CD14-positive monocyte (primary cell): ENCODE measurements around the gene OR6C68. TPM values are rescaled to one million over a fixed set of nuclear protein-coding genes. Genes with fewer than 3 reads are reported as not detected.
"Not testable (repeated sequence)": the region's sequence is repeated elsewhere in the genome, so short reads cannot be mapped to it uniquely, and the experiment has no call there.

ENCODE experiments used
- DNase-seq, 3 donors: peaks; one replicate each; pipeline ENCODE4 v3.0.0-alpha.2; 2011 to 2022
- H2AFZ ChIP-seq: 2 replicates; pipeline ENCODE4 v1.6.0; 2012; ENCODE audit warnings: mild to moderate bottlenecking, low read depth, low read length, inconsistent platforms; ENCODE audit not compliant: insufficient read depth, poor library complexity, severe bottlenecking
- H3K27ac ChIP-seq, 2 donors: 1 replicate in 1 of 2; 2 replicates in 1 of 2; pipeline ENCODE4 v1.5.1; 2012 to 2013; ENCODE audit warnings: low read length in 2 of 2, control low read depth in 1 of 2, inconsistent platforms in 1 of 2, low read depth in 1 of 2, mild to moderate bottlenecking in 1 of 2
- H3K27me3 ChIP-seq, 2 donors: one replicate each; pipeline versions ENCODE4 v1.6.0 to v1.6.1; 2011 to 2013; ENCODE audit warnings: low read length in 2 of 2; ENCODE audit not compliant: control insufficient read depth in 2 of 2, insufficient read depth in 2 of 2
- H3K36me3 ChIP-seq, 2 donors: replicated peaks in 1 of 2; 1 replicate in 1 of 2; 2 replicates in 1 of 2; pipeline versions ENCODE4 v1.5.1 to v1.6.1; 2012 to 2013; ENCODE audit warnings: low read length in 2 of 2, control low read depth in 1 of 2, inconsistent platforms in 1 of 2, mild to moderate bottlenecking in 1 of 2; ENCODE audit not compliant: insufficient read depth in 2 of 2, control insufficient read depth in 1 of 2
- H3K4me1 ChIP-seq, 2 donors: 1 replicate in 1 of 2; 2 replicates in 1 of 2; pipeline versions ENCODE4 v1.5.1 to v1.6.1; 2012 to 2013; ENCODE audit warnings: low read length in 2 of 2, control low read depth in 1 of 2, inconsistent platforms in 1 of 2, mild to moderate bottlenecking in 1 of 2, moderate library complexity in 1 of 2; ENCODE audit not compliant: insufficient read depth in 2 of 2, control insufficient read depth in 1 of 2
- H3K4me2 ChIP-seq: replicated peaks from 2 replicates; pipeline ENCODE3; 2012; ENCODE audit warnings: low read length, moderate library complexity, mild to moderate bottlenecking; ENCODE audit not compliant: poor library complexity, severe bottlenecking; ENCODE audit errors: extremely low read depth
- H3K4me3 ChIP-seq, 3 experiments: fragments of 200-600 bp in 1 of 3; sonication (generic) in 1 of 3; replicated peaks in 1 of 3; 1 replicate in 2 of 3; 2 replicates in 1 of 3; pipeline ENCODE4 v1.5.1; 2011 to 2013; ENCODE audit warnings: low read length in 3 of 3, mild to moderate bottlenecking in 3 of 3, control low read depth in 2 of 3, low read depth in 2 of 3, inconsistent platforms in 1 of 3, moderate library complexity in 1 of 3
- H3K79me2 ChIP-seq: 2 replicates; pipeline ENCODE4 v1.6.0; 2012; ENCODE audit warnings: mild to moderate bottlenecking, control low read depth, inconsistent platforms, low read length, moderate library complexity; ENCODE audit not compliant: insufficient read depth
- H3K9ac ChIP-seq: 2 replicates; pipeline ENCODE4 v1.6.0; 2017; ENCODE audit warnings: low read length, mild to moderate bottlenecking; ENCODE audit not compliant: insufficient read depth, poor library complexity, severe bottlenecking
- H3K9me3 ChIP-seq, 2 donors: replicated peaks in 1 of 2; 1 replicate in 1 of 2; 2 replicates in 1 of 2; pipeline versions ENCODE4 v1.5.1 to v1.6.1; 2012 to 2013; ENCODE audit warnings: low read length in 2 of 2, control low read depth in 1 of 2; ENCODE audit not compliant: control insufficient read depth in 1 of 2, insufficient read depth in 1 of 2
- H4K20me1 ChIP-seq: 2 replicates; pipeline ENCODE4 v1.6.0; 2012; ENCODE audit warnings: mild to moderate bottlenecking, low read length, control low read depth, moderate library complexity; ENCODE audit not compliant: insufficient read depth
- H3K27ac Mint-ChIP-seq, 7 donors: one replicate each; pipeline ENCODE4 v1.8.0; 2020; ENCODE audit warnings: mild to moderate bottlenecking in 7 of 7, mixed read lengths in 7 of 7, moderate library complexity in 6 of 7, inconsistent platforms in 2 of 7
- H3K27me3 Mint-ChIP-seq, 3 donors: one replicate each; pipeline ENCODE4 v1.8.0; 2021 to 2022; ENCODE audit warnings: low read depth in 3 of 3, mild to moderate bottlenecking in 3 of 3, mixed read lengths in 3 of 3, moderate library complexity in 3 of 3, inconsistent platforms in 1 of 3
- H3K36me3 Mint-ChIP-seq, 2 donors: one replicate each; pipeline ENCODE4 v1.8.0; 2020; ENCODE audit warnings: mixed read lengths in 2 of 2, inconsistent platforms in 1 of 2, mild to moderate bottlenecking in 1 of 2
- H3K4me1 Mint-ChIP-seq: one replicate; pipeline ENCODE4 v1.8.0; 2020; ENCODE audit warnings: mild to moderate bottlenecking, mixed read lengths
- H3K4me3 Mint-ChIP-seq, 2 donors: one replicate each; pipeline ENCODE4 v1.8.0; 2020; ENCODE audit warnings: mild to moderate bottlenecking in 2 of 2, mixed read lengths in 2 of 2, moderate library complexity in 1 of 2
- H3K9me3 Mint-ChIP-seq, 7 donors: one replicate each; pipeline ENCODE4 v1.8.0; 2020 to 2022; ENCODE audit warnings: mixed read lengths in 7 of 7, mild to moderate bottlenecking in 6 of 7, moderate library complexity in 6 of 7, inconsistent platforms in 2 of 7
- WGBS: methylation state at CpG from one replicate; pipeline ENCODE4 v1.1.5; 2013; ENCODE audit warnings: missing lambda C conversion rate; ENCODE audit not compliant: insufficient coverage; 5-methylcytosine and 5-hydroxymethylcytosine counted together
- intact Hi-C, 2 donors: fragments of 100-400 bp; cut with micrococcal nuclease; formaldehyde crosslinking; loops; one replicate each; pipeline versions ENCODE4 v1.15.0 to v1.15.1; 2023
- polyA plus RNA-seq, 3 donors: library from polyadenylated mRNA; depleted of rRNA in 1 of 3; unstranded in 2 of 3; stranded (reverse) in 1 of 3; fragments of 300-500 nt in 2 of 3; fragments of >200 nt in 1 of 3; fragmentation: Illumina TruSeq in 2 of 3; gene quantifications; 1 replicate in 2 of 3; 2 replicates in 1 of 3; pipeline ENCODE4 v1.2.3, GENCODE V29; 2012 to 2021
- TF ChIP-seq, protein P1 (sequence below): fragments of 200-600 bp; IDR thresholded peaks from one replicate; pipeline ENCODE4 v1.8.0; 2022; ENCODE audit warnings: antibody characterized with exemption, mild to moderate bottlenecking

OR6C68 gene
- polyA plus RNA-seq, 3 donors: not detected

DNA sequence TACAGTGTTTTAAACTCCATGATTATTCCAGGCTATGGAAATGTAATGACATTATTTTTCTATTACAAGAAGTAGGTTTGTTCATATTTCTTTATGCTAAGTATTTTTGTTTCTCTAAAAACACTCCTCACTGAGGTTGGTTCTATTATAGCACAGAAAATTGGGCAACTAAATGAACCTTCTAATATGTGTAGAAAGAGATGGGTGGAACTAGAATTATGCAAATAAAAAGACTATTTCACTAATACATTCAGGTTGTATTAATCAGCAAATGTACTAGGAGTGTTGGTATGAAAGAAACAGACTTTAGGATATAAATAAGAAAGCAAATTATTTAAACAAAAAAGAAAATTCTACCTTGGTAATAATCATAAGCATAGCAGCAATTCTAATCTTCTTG, 43.4 kb upstream of the OR6C68 start:
- no peaks in the 10 kb centered on the region for H4K20me1 ChIP-seq
- Mint-ChIP-seq H3K27ac (no peak overlapping the region), H3K4me1 (peaks cover 22% of the 10 kb centered on the region), H3K4me3 (no peak overlapping the region), H3K9me3 (peaks cover 0 to 3% (median 0%) of the 10 kb centered on the region in 7 donors), H3K36me3 (no peaks in the 10 kb centered on the region), H3K27me3 (peaks cover 0 to 2% (median 2%) of the 10 kb centered on the region in 3 donors)
- H3K4me1 ChIP-seq: peaks cover 15 to 16% of the 10 kb centered on the region in 2 donors
- H3K4me2 ChIP-seq: no peak overlapping the region
- intact Hi-C loops: no loop called here
- H3K36me3 ChIP-seq: no peaks in the 10 kb centered on the region
- H2AFZ ChIP-seq: no peak overlapping the region
- no peaks in the 10 kb centered on the region for H3K79me2 ChIP-seq
- no peak overlapping the region for H3K4me3 ChIP-seq
- peaks cover 4 to 6% of the 10 kb centered on the region in 2 donors for H3K27me3 ChIP-seq
- no peak for DNase-seq
- TF ChIP-seq, protein P1, sequence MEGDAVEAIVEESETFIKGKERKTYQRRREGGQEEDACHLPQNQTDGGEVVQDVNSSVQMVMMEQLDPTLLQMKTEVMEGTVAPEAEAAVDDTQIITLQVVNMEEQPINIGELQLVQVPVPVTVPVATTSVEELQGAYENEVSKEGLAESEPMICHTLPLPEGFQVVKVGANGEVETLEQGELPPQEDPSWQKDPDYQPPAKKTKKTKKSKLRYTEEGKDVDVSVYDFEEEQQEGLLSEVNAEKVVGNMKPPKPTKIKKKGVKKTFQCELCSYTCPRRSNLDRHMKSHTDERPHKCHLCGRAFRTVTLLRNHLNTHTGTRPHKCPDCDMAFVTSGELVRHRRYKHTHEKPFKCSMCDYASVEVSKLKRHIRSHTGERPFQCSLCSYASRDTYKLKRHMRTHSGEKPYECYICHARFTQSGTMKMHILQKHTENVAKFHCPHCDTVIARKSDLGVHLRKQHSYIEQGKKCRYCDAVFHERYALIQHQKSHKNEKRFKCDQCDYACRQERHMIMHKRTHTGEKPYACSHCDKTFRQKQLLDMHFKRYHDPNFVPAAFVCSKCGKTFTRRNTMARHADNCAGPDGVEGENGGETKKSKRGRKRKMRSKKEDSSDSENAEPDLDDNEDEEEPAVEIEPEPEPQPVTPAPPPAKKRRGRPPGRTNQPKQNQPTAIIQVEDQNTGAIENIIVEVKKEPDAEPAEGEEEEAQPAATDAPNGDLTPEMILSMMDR: no peak
- no peak overlapping the region for H3K9ac ChIP-seq
- H3K27ac ChIP-seq: no peak overlapping the region
- no peaks in the 10 kb centered on the region for H3K9me3 ChIP-seq

DNA sequence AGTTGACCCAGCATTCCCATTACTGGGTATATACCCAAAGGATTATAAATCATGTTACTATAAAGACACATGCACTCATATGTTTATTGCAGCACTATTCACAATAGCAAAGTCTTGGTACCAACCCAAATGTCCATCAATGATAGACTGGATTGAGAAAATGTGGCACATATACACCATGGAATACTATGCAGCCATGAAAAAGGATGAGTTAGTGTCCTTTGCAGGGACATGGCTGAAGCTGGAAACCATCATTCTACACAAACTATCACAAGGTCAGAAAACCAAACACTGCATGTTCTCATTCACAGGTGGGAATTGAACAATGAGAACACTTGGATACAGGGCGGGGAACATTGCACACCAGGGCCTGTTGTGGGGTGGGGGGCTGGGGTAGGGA, 27.3 kb upstream of the OR6C68 start:
- H3K27ac Mint-ChIP-seq, intact Hi-C loops, DNase-seq: not testable (repeated sequence)

More for the DNA sequence above, 27.3 kb upstream of the OR6C68 start:
- not testable (repeated sequence) for H3K4me3 ChIP-seq, H4K20me1 ChIP-seq, H3K4me2 ChIP-seq, H3K36me3 ChIP-seq, H3K27me3 ChIP-seq, H3K27me3 Mint-ChIP-seq, H3K4me3 Mint-ChIP-seq, H3K36me3 Mint-ChIP-seq, H3K9me3 ChIP-seq, H3K79me2 ChIP-seq, H3K27ac ChIP-seq, H2AFZ ChIP-seq, H3K9ac ChIP-seq
- WGBS: no CpG with 5 or more reads among the region's 1 CpG
- Mint-ChIP-seq H3K9me3 (peaks cover 3 to 19% (median 13%) of the 10 kb centered on the region in 7 donors), H3K4me1 (peaks cover 28% of the 10 kb centered on the region)
- peaks cover 10 to 25% of the 10 kb centered on the region in 2 donors for H3K4me1 ChIP-seq
